HG03097 (cell line): Measurements from ENCODE around the gene GNS.
"Not testable (repeated sequence)": the region's sequence is repeated elsewhere in the genome, so short reads cannot be mapped to it uniquely, and the experiment has no call there.

ENCODE experiments used
- ATAC-seq: cut with Tn5 transposase; IDR thresholded peaks from one replicate; pipeline ENCODE4 v1.9.1; 2021; ENCODE audit not compliant: unreplicated experiment, low FRiP score

GNS gene

GRCh38 chr12:64759035-64759894, at the start of gene GNS:
GNS (minus strand) TSS chr12:64759406; CDS start chr12:64759276, 130 bp downstream.
- peak; percentile 80 for ATAC-seq

GRCh38 chr12:64808110-64808509, 48.9 kb upstream of the GNS start:
- no peak for ATAC-seq

- no peak for ATAC-seq
Measured at GRCh38 chr12:64806593-64807460, 47.6 kb upstream of the GNS start.

- no peak for ATAC-seq
Measured at GRCh38 chr12:64806173-64806572, 47.0 kb upstream of the GNS start.

- not testable (repeated sequence) for ATAC-seq
Measured at GRCh38 chr12:64802180-64802775, 43.1 kb upstream of the GNS start.

GRCh38 chr12:64801381-64801780, 42.2 kb upstream of the GNS start:
- ATAC-seq = no peak

- no peak for ATAC-seq
Measured at GRCh38 chr12:64800640-64801039, 41.4 kb upstream of the GNS start.

GRCh38 chr12:64798165-64798564, 39.0 kb upstream of the GNS start:
- ATAC-seq = no peak

GRCh38 chr12:64797156-64797555, 38.0 kb upstream of the GNS start:
- ATAC-seq = no peak

- no peak for ATAC-seq
Measured at GRCh38 chr12:64796205-64796845, 37.1 kb upstream of the GNS start.

GRCh38 chr12:64794305-64794704, 35.1 kb upstream of the GNS start:
- no peak for ATAC-seq

- ATAC-seq = no peak
Measured at GRCh38 chr12:64793610-64794009, 34.4 kb upstream of the GNS start.

- no peak for ATAC-seq
Measured at GRCh38 chr12:64792128-64792527, 32.9 kb upstream of the GNS start.

GRCh38 chr12:64791036-64791435, 31.8 kb upstream of the GNS start:
- ATAC-seq = no peak

- no peak for ATAC-seq
Measured at GRCh38 chr12:64790166-64790565, 31.0 kb upstream of the GNS start.

GRCh38 chr12:64785838-64786237, 26.6 kb upstream of the GNS start:
- no peak for ATAC-seq

- ATAC-seq = no peak
Measured at GRCh38 chr12:64782191-64782876, 23.1 kb upstream of the GNS start.

GRCh38 chr12:64781280-64782190, 22.3 kb upstream of the GNS start:
- no peak for ATAC-seq
